ENCODE data around the gene SLIT3.

SLIT3 gene

GRCh38 chr5:168696611-168697010 is 604.3 kb downstream of the SLIT3 start:
- Histone ChIP-seq H3K9me3 (ENCODE audit: control insufficient read depth, low read length) (no peaks in the 10 kb centered on the region), H3K4me3 (ENCODE audit: insufficient read depth, low read depth, low read length, poor library complexity, severe bottlenecking) (no peak overlapping the region), H3K36me3 (ENCODE audit: control insufficient read depth, insufficient read depth, low read length) (no peaks in the 10 kb centered on the region), H3K27me3 (replicated peaks; ENCODE audit: control insufficient read depth, insufficient read depth, low read length, poor library complexity, severe bottlenecking) (no peaks in the 10 kb centered on the region), H3K4me1 (ENCODE audit: control insufficient read depth, insufficient read depth, low read length, poor library complexity, severe bottlenecking) (no peaks in the 10 kb centered on the region), H3K27ac (ENCODE audit: insufficient read depth, low read length, poor library complexity, severe bottlenecking) (no peak overlapping the region)
- DNase-seq: no peak

GRCh38 chr5:168695301-168695835 is 605.6 kb downstream of the SLIT3 start:
- Histone ChIP-seq H3K4me1 (ENCODE audit: control insufficient read depth, insufficient read depth, low read length, poor library complexity, severe bottlenecking) (no peaks in the 10 kb centered on the region), H3K27ac (ENCODE audit: insufficient read depth, low read length, poor library complexity, severe bottlenecking) (no peak overlapping the region), H3K9me3 (ENCODE audit: control insufficient read depth, low read length) (no peaks in the 10 kb centered on the region), H3K36me3 (ENCODE audit: control insufficient read depth, insufficient read depth, low read length) (no peaks in the 10 kb centered on the region), H3K27me3 (replicated peaks; ENCODE audit: control insufficient read depth, insufficient read depth, low read length, poor library complexity, severe bottlenecking) (no peaks in the 10 kb centered on the region), H3K4me3 (ENCODE audit: insufficient read depth, low read depth, low read length, poor library complexity, severe bottlenecking) (no peak overlapping the region)
- DNase-seq: no peak

GRCh38 chr5:168694289-168694688 is 606.6 kb downstream of the SLIT3 start:
- DNase-seq: no peak
- Histone ChIP-seq H3K9me3 (ENCODE audit: control insufficient read depth, low read length) (no peaks in the 10 kb centered on the region), H3K36me3 (ENCODE audit: control insufficient read depth, insufficient read depth, low read length) (no peaks in the 10 kb centered on the region), H3K27ac (ENCODE audit: insufficient read depth, low read length, poor library complexity, severe bottlenecking) (no peak overlapping the region), H3K4me3 (ENCODE audit: insufficient read depth, low read depth, low read length, poor library complexity, severe bottlenecking) (no peak overlapping the region), H3K4me1 (ENCODE audit: control insufficient read depth, insufficient read depth, low read length, poor library complexity, severe bottlenecking) (no peaks in the 10 kb centered on the region), H3K27me3 (replicated peaks; ENCODE audit: control insufficient read depth, insufficient read depth, low read length, poor library complexity, severe bottlenecking) (no peaks in the 10 kb centered on the region)

GRCh38 chr5:168693883-168694282 is 607.1 kb downstream of the SLIT3 start:
- Histone ChIP-seq H3K36me3 (ENCODE audit: control insufficient read depth, insufficient read depth, low read length) (no peaks in the 10 kb centered on the region), H3K4me3 (ENCODE audit: insufficient read depth, low read depth, low read length, poor library complexity, severe bottlenecking) (no peak overlapping the region), H3K27me3 (replicated peaks; ENCODE audit: control insufficient read depth, insufficient read depth, low read length, poor library complexity, severe bottlenecking) (no peaks in the 10 kb centered on the region), H3K4me1 (ENCODE audit: control insufficient read depth, insufficient read depth, low read length, poor library complexity, severe bottlenecking) (no peaks in the 10 kb centered on the region), H3K27ac (ENCODE audit: insufficient read depth, low read length, poor library complexity, severe bottlenecking) (no peak overlapping the region), H3K9me3 (ENCODE audit: control insufficient read depth, low read length) (no peaks in the 10 kb centered on the region)
- no peak for DNase-seq

GRCh38 chr5:168693297-168693696 is 607.6 kb downstream of the SLIT3 start:
- no peaks in the 10 kb centered on the region for H3K9me3 ChIP-seq (ENCODE audit: control insufficient read depth, low read length)
- no peak for DNase-seq
- no peak overlapping the region for H3K4me3 ChIP-seq (ENCODE audit: insufficient read depth, low read depth, low read length, poor library complexity, severe bottlenecking)
- no peaks in the 10 kb centered on the region for H3K4me1 ChIP-seq (ENCODE audit: control insufficient read depth, insufficient read depth, low read length, poor library complexity, severe bottlenecking)
- no peaks in the 10 kb centered on the region for H3K27me3 ChIP-seq (replicated peaks; ENCODE audit: control insufficient read depth, insufficient read depth, low read length, poor library complexity, severe bottlenecking)
- H3K27ac ChIP-seq (ENCODE audit: insufficient read depth, low read length, poor library complexity, severe bottlenecking): no peak overlapping the region
- no peaks in the 10 kb centered on the region for H3K36me3 ChIP-seq (ENCODE audit: control insufficient read depth, insufficient read depth, low read length)

- no peak overlapping the region for H3K4me3 ChIP-seq (ENCODE audit: insufficient read depth, low read depth, low read length, poor library complexity, severe bottlenecking)
- no peaks in the 10 kb centered on the region for H3K36me3 ChIP-seq (ENCODE audit: control insufficient read depth, insufficient read depth, low read length)
- no peak overlapping the region for H3K27ac ChIP-seq (ENCODE audit: insufficient read depth, low read length, poor library complexity, severe bottlenecking)
- no peaks in the 10 kb centered on the region for H3K9me3 ChIP-seq (ENCODE audit: control insufficient read depth, low read length)
- no peaks in the 10 kb centered on the region for H3K4me1 ChIP-seq (ENCODE audit: control insufficient read depth, insufficient read depth, low read length, poor library complexity, severe bottlenecking)
- H3K27me3 ChIP-seq (replicated peaks; ENCODE audit: control insufficient read depth, insufficient read depth, low read length, poor library complexity, severe bottlenecking): no peaks in the 10 kb centered on the region
- no peak for DNase-seq
These were observed 609.0 kb downstream of the SLIT3 start for GRCh38 chr5:168691891-168692290.

GRCh38 chr5:168689260-168689659 is 611.7 kb downstream of the SLIT3 start:
- H3K4me3 ChIP-seq (ENCODE audit: insufficient read depth, low read depth, low read length, poor library complexity, severe bottlenecking): no peak overlapping the region
- H3K36me3 ChIP-seq (ENCODE audit: control insufficient read depth, insufficient read depth, low read length): no peaks in the 10 kb centered on the region
- H3K27me3 ChIP-seq (replicated peaks; ENCODE audit: control insufficient read depth, insufficient read depth, low read length, poor library complexity, severe bottlenecking): no peaks in the 10 kb centered on the region
- H3K9me3 ChIP-seq (ENCODE audit: control insufficient read depth, low read length): no peaks in the 10 kb centered on the region
- no peaks in the 10 kb centered on the region for H3K4me1 ChIP-seq (ENCODE audit: control insufficient read depth, insufficient read depth, low read length, poor library complexity, severe bottlenecking)
- H3K27ac ChIP-seq (ENCODE audit: insufficient read depth, low read length, poor library complexity, severe bottlenecking): no peak overlapping the region
- DNase-seq: no peak

- no peak overlapping the region for H3K4me3 ChIP-seq (ENCODE audit: insufficient read depth, low read depth, low read length, poor library complexity, severe bottlenecking)
- H3K36me3 ChIP-seq (ENCODE audit: control insufficient read depth, insufficient read depth, low read length): no peaks in the 10 kb centered on the region
- peaks cover 6% of the 10 kb centered on the region for H3K4me1 ChIP-seq (ENCODE audit: control insufficient read depth, insufficient read depth, low read length, poor library complexity, severe bottlenecking)
- DNase-seq: no peak
- H3K27ac ChIP-seq (ENCODE audit: insufficient read depth, low read length, poor library complexity, severe bottlenecking): no peak overlapping the region
- H3K9me3 ChIP-seq (ENCODE audit: control insufficient read depth, low read length): no peaks in the 10 kb centered on the region
- no peaks in the 10 kb centered on the region for H3K27me3 ChIP-seq (replicated peaks; ENCODE audit: control insufficient read depth, insufficient read depth, low read length, poor library complexity, severe bottlenecking)
These were observed 614.1 kb downstream of the SLIT3 start for GRCh38 chr5:168686837-168687236.

- peaks cover 6% of the 10 kb centered on the region for H3K4me1 ChIP-seq (ENCODE audit: control insufficient read depth, insufficient read depth, low read length, poor library complexity, severe bottlenecking)
- H3K36me3 ChIP-seq (ENCODE audit: control insufficient read depth, insufficient read depth, low read length): no peaks in the 10 kb centered on the region
- no peak overlapping the region for H3K27ac ChIP-seq (ENCODE audit: insufficient read depth, low read length, poor library complexity, severe bottlenecking)
- H3K4me3 ChIP-seq (ENCODE audit: insufficient read depth, low read depth, low read length, poor library complexity, severe bottlenecking): no peak overlapping the region
- no peaks in the 10 kb centered on the region for H3K9me3 ChIP-seq (ENCODE audit: control insufficient read depth, low read length)
- no peak for DNase-seq
- H3K27me3 ChIP-seq (replicated peaks; ENCODE audit: control insufficient read depth, insufficient read depth, low read length, poor library complexity, severe bottlenecking): no peaks in the 10 kb centered on the region
These were observed 615.4 kb downstream of the SLIT3 start for GRCh38 chr5:168685566-168685965.

GRCh38 chr5:168683927-168684295 is 617.0 kb downstream of the SLIT3 start:
- Histone ChIP-seq H3K27ac (ENCODE audit: insufficient read depth, low read length, poor library complexity, severe bottlenecking) (no peak overlapping the region), H3K4me1 (ENCODE audit: control insufficient read depth, insufficient read depth, low read length, poor library complexity, severe bottlenecking) (peaks cover 10% of the 10 kb centered on the region), H3K36me3 (ENCODE audit: control insufficient read depth, insufficient read depth, low read length) (no peaks in the 10 kb centered on the region), H3K9me3 (ENCODE audit: control insufficient read depth, low read length) (no peaks in the 10 kb centered on the region), H3K27me3 (replicated peaks; ENCODE audit: control insufficient read depth, insufficient read depth, low read length, poor library complexity, severe bottlenecking) (no peaks in the 10 kb centered on the region), H3K4me3 (ENCODE audit: insufficient read depth, low read depth, low read length, poor library complexity, severe bottlenecking) (peak overlapping the region; percentile 11)
- no peak for DNase-seq
